DND-41 (cell line): ENCODE results near the gene RIN2.

Experiments used
- CTCF ChIP-seq: IDR thresholded peaks from 2 replicates; pipeline ENCODE4 v1.5.1; 2012; ENCODE audit warnings: borderline replicate concordance, low read length, moderate library complexity, mild to moderate bottlenecking; ENCODE audit not compliant: poor library complexity, severe bottlenecking; ENCODE audit errors: extremely low read depth
- EZH2 ChIP-seq: IDR thresholded peaks from 3 replicates; pipeline ENCODE4 v1.6.1; 2012; ENCODE audit warnings: borderline replicate concordance, low read depth, mild to moderate bottlenecking, moderate library complexity, low read length, inconsistent platforms; ENCODE audit not compliant: severe bottlenecking

- TF ChIP-seq CTCF (no peak), EZH2 (no peak)
Measured at GRCh38 chr20:19710336-19711120, 47.5 kb upstream of the RIN2 start.
